Panc1 (cell line): ENCODE measurements around the gene BFSP1. TPM values are rescaled to one million over a fixed set of nuclear protein-coding genes. Genes with fewer than 3 reads are reported as not detected.

Experiments
- ATAC-seq: fragments of 200-7000 bp; cut with Tn5 transposase; 2 replicates; pipeline ENCODE4 v1.9.1; 2020; ENCODE audit warnings: mild to moderate bottlenecking, moderate library complexity
- BruUV-seq: library from RNA; stranded (reverse); fragments of 400-500 nt; replicated peaks from 2 replicates; lab custom pipeline; 2021; lab: Mats Ljungman, UMichigan
- CTCF ChIA-PET: fragments of 300-600 bp; sonication (Branson Sonifier 250); formaldehyde crosslinking; loops from one replicate; lab custom pipeline; 2022; ENCODE audit warnings: antibody characterized with exemption; lab: Charles Lee
- POLR2A ChIA-PET: fragments of 300-600 bp; sonication (Branson Sonifier 250); formaldehyde crosslinking; loops from one replicate; lab custom pipeline; 2022; ENCODE audit warnings: antibody characterized with exemption; lab: Charles Lee
- DNase-seq: peaks from one replicate; pipeline ENCODE4 v3.0.0-alpha.2; 2010; ENCODE audit warnings: low read depth, low spot score
- H3K27ac ChIP-seq: 2 replicates; pipeline ENCODE4 v1.5.1; 2011; ENCODE audit warnings: mild to moderate bottlenecking, low read length, inconsistent platforms
- H3K27me3 ChIP-seq: fragments of 200-500 bp; sonication (Bioruptor generic); 2 replicates; pipeline ENCODE4 v1.6.0; 2014; ENCODE audit warnings: low read length, inconsistent platforms; ENCODE audit not compliant: control insufficient read depth, insufficient read depth
- H3K36me3 ChIP-seq: fragments of 200-500 bp; sonication (Bioruptor generic); 2 replicates; pipeline ENCODE4 v1.5.1; 2014; ENCODE audit warnings: inconsistent platforms, mild to moderate bottlenecking, low read length, moderate library complexity; ENCODE audit not compliant: control insufficient read depth, insufficient read depth
- H3K4me1 ChIP-seq: 2 replicates; pipeline ENCODE4 v1.5.1; 2011; ENCODE audit warnings: inconsistent platforms, mild to moderate bottlenecking, low read length, moderate library complexity; ENCODE audit not compliant: control insufficient read depth, insufficient read depth
- H3K4me3 ChIP-seq, 2 experiments: 2 replicates each; pipeline ENCODE4 v1.5.1; 2011 to 2012; ENCODE audit warnings: low read depth in 2 of 2, low read length in 2 of 2, mild to moderate bottlenecking in 2 of 2, inconsistent platforms in 1 of 2, moderate library complexity in 1 of 2
- H3K9me3 ChIP-seq: fragments of 200-500 bp; sonication (Bioruptor generic); 2 replicates; pipeline ENCODE4 v1.5.1; 2014; ENCODE audit warnings: low read depth, mild to moderate bottlenecking, inconsistent platforms, low read length, moderate library complexity; ENCODE audit not compliant: control insufficient read depth, insufficient read depth
- CTCF ChIP-seq: fragments of 450-650 bp; IDR thresholded peaks from 2 replicates; pipeline ENCODE4 v1.5.1; 2017; ENCODE audit warnings: mild to moderate bottlenecking
- POLR2AphosphoS5 ChIP-seq: IDR thresholded peaks from 2 replicates; pipeline ENCODE4 v1.6.1; 2012; ENCODE audit warnings: mild to moderate bottlenecking, low read depth, low read length, moderate library complexity
- SIN3A ChIP-seq: IDR thresholded peaks from 2 replicates; pipeline ENCODE4 v1.6.1; 2012; ENCODE audit warnings: low read depth, mild to moderate bottlenecking, low read length, moderate library complexity, borderline replicate concordance; ENCODE audit not compliant: insufficient read depth
- TCF7L2 ChIP-seq: IDR thresholded peaks from 2 replicates; pipeline ENCODE4 v1.6.1; 2011; ENCODE audit warnings: mild to moderate bottlenecking, low read depth, low read length, inconsistent platforms
- in situ Hi-C: cut with HindIII; loops from 2 replicates; pipeline ENCODE4 v1.10.0; 2016; ENCODE audit warnings: low sequenced_read_pairs, low pct_unique_long_range_greater_than_20kb
- intact Hi-C: fragments of 100-400 bp; cut with micrococcal nuclease; formaldehyde crosslinking; loops from one replicate; pipeline ENCODE4 v1.10.0; 2022; ENCODE audit not compliant: unreplicated experiment
- total RNA-seq: library from RNA; stranded (reverse); gene quantifications from one replicate; pipeline ENCODE4 v1.2.1, GENCODE V29; 2021; ENCODE audit not compliant: unreplicated experiment
- TF ChIP-seq, protein P1 (sequence below), 2 experiments: IDR thresholded peaks; 2 replicates each; pipeline ENCODE4 v1.6.1; 2011 to 2012; ENCODE audit warnings: low read depth in 2 of 2, control low read depth in 1 of 2, low read length in 1 of 2, mild to moderate bottlenecking in 1 of 2, moderate library complexity in 1 of 2; ENCODE audit not compliant: insufficient read depth in 1 of 2

The BFSP1 gene
- total RNA-seq, 1 experiment from 2014 or later, result 6.9 TPM

DNA sequence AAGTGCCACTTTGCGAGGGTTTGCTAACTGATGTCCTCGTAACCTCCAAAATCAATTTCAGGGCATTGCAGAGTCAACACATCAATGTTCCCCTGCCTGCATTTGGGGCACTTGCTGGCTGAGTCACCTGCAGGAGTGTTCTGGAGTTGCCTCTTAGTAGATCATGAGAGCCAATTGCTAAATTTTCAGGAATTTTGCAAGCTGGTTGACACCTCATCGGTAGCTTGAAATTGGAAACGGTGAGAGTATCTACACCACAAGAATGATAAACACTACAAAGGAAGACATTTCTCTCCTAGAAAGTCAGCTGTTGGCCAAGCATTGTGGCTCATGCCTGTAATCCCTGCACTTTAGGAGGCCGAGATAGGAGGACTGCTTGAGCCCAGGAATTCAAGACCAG is 10.8 kb upstream of the BFSP1 start:
- H3K27ac ChIP-seq, result no peak overlapping the region
- in situ Hi-C loops, result no loop called here
- POLR2A ChIA-PET, result interaction anchor here (0.7 kb wide), 1 partner anchor 1139 kb away, joined by 3 read pairs; no protein-coding TSS in a partner anchor
- DNase-seq (no peak), ATAC-seq (no peak)
- CTCF ChIA-PET, result interaction anchor here (0.6 to 0.7 kb wide), 2 partner anchors 11 to 513 kb away, joined by 3 to 4 read pairs; partner anchors contain the start of gene BFSP1
- no peak for TF ChIP-seq SIN3A
- no peak for TF ChIP-seq CTCF
- TF ChIP-seq POLR2AphosphoS5, result no peak
- TF ChIP-seq, protein P1, sequence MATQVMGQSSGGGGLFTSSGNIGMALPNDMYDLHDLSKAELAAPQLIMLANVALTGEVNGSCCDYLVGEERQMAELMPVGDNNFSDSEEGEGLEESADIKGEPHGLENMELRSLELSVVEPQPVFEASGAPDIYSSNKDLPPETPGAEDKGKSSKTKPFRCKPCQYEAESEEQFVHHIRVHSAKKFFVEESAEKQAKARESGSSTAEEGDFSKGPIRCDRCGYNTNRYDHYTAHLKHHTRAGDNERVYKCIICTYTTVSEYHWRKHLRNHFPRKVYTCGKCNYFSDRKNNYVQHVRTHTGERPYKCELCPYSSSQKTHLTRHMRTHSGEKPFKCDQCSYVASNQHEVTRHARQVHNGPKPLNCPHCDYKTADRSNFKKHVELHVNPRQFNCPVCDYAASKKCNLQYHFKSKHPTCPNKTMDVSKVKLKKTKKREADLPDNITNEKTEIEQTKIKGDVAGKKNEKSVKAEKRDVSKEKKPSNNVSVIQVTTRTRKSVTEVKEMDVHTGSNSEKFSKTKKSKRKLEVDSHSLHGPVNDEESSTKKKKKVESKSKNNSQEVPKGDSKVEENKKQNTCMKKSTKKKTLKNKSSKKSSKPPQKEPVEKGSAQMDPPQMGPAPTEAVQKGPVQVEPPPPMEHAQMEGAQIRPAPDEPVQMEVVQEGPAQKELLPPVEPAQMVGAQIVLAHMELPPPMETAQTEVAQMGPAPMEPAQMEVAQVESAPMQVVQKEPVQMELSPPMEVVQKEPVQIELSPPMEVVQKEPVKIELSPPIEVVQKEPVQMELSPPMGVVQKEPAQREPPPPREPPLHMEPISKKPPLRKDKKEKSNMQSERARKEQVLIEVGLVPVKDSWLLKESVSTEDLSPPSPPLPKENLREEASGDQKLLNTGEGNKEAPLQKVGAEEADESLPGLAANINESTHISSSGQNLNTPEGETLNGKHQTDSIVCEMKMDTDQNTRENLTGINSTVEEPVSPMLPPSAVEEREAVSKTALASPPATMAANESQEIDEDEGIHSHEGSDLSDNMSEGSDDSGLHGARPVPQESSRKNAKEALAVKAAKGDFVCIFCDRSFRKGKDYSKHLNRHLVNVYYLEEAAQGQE (IDR thresholded peaks at IDR 0.05; ENCODE audit: insufficient read depth in 1 of 2, low read depth in 2 of 2, low read length in 1 of 2), result no peak
- TF ChIP-seq TCF7L2, result no peak
- H3K4me3 ChIP-seq, result no peak overlapping the region
- no TSS peak for BruUV-seq
- no peaks in the 10 kb centered on the region for H3K9me3 ChIP-seq
- peaks cover 19% of the 10 kb centered on the region for H3K4me1 ChIP-seq
- no peaks in the 10 kb centered on the region for H3K36me3 ChIP-seq
- H3K27me3 ChIP-seq, result no peaks in the 10 kb centered on the region
- intact Hi-C loops, result no loop called here

- in situ Hi-C loops, result no loop called here
- intact Hi-C loops, result no loop called here
- CTCF ChIA-PET, result interaction anchor here (0.7 kb wide), 1 partner anchor 514 kb away, joined by 4 read pairs; no protein-coding TSS in a partner anchor
- ATAC-seq, result no peak
- H3K27me3 ChIP-seq, result no peaks in the 10 kb centered on the region
- no TSS peak for BruUV-seq
- TF ChIP-seq TCF7L2 (no peak), CTCF (no peak)
- TF ChIP-seq, protein P1 (IDR thresholded peaks at IDR 0.05; ENCODE audit: insufficient read depth in 1 of 2, low read depth in 2 of 2, low read length in 1 of 2), result no peak
- H3K9me3 ChIP-seq, result no peaks in the 10 kb centered on the region
- DNase-seq, result no peak
- POLR2A ChIA-PET, result interaction anchor here (0.5 kb wide), 1 partner anchor 8 kb away, joined by 8 read pairs; no protein-coding TSS in a partner anchor
- peaks cover 23% of the 10 kb centered on the region for H3K4me1 ChIP-seq
- H3K36me3 ChIP-seq, result no peaks in the 10 kb centered on the region
- no peak overlapping the region for H3K4me3 ChIP-seq
- no peak overlapping the region for H3K27ac ChIP-seq
Observed at GRCh38 chr20:17541596-17541995, 10.4 kb upstream of the BFSP1 start.
